Osteocyte (in vitro differentiated cells): ENCODE data around the gene PBX2. TPM values are rescaled to one million over a fixed set of nuclear protein-coding genes. Genes with fewer than 3 reads are reported as not detected.

ENCODE experiments used
- DNase-seq: peaks from one replicate; pipeline ENCODE4 v3.0.0; 2021; ENCODE audit warnings: mixed read lengths; ENCODE audit not compliant: unreplicated experiment; ENCODE audit errors: extremely low spot score
- H3K27ac Mint-ChIP-seq: one replicate; pipeline ENCODE4 v1.8.0; 2021; ENCODE audit warnings: mild to moderate bottlenecking, mixed read lengths; ENCODE audit not compliant: unreplicated experiment
- H3K27me3 Mint-ChIP-seq: one replicate; pipeline ENCODE4 v1.8.0; 2021; ENCODE audit warnings: mixed read lengths; ENCODE audit not compliant: unreplicated experiment
- H3K36me3 Mint-ChIP-seq: one replicate; pipeline ENCODE4 v1.8.0; 2021; ENCODE audit warnings: mixed read lengths; ENCODE audit not compliant: unreplicated experiment
- H3K4me1 Mint-ChIP-seq: one replicate; pipeline ENCODE4 v1.8.0; 2021; ENCODE audit warnings: mixed read lengths; ENCODE audit not compliant: unreplicated experiment
- H3K4me3 Mint-ChIP-seq: one replicate; pipeline ENCODE4 v1.8.0; 2021; ENCODE audit warnings: mild to moderate bottlenecking, moderate library complexity, mixed read lengths; ENCODE audit not compliant: unreplicated experiment
- H3K9me3 Mint-ChIP-seq: one replicate; pipeline ENCODE4 v1.8.0; 2021; ENCODE audit warnings: mixed read lengths; ENCODE audit not compliant: unreplicated experiment
- long read RNA-seq: library from polyadenylated mRNA; unstranded; transcript quantifications from one replicate; pipeline ENCODE4 v2.0.0, GENCODE V29; 2021
- total RNA-seq: library from RNA; stranded (reverse); gene quantifications from 2 replicates; pipeline ENCODE4 v1.2.1, GENCODE V29; 2021
- TF ChIP-seq, protein P1 (sequence below): fragments of 200-600 bp; sonication (generic); IDR thresholded peaks from 2 replicates; pipeline ENCODE4 v1.5.0; 2021; ENCODE audit warnings: antibody characterized with exemption, mild to moderate bottlenecking, moderate library complexity

PBX2 gene, protein sequence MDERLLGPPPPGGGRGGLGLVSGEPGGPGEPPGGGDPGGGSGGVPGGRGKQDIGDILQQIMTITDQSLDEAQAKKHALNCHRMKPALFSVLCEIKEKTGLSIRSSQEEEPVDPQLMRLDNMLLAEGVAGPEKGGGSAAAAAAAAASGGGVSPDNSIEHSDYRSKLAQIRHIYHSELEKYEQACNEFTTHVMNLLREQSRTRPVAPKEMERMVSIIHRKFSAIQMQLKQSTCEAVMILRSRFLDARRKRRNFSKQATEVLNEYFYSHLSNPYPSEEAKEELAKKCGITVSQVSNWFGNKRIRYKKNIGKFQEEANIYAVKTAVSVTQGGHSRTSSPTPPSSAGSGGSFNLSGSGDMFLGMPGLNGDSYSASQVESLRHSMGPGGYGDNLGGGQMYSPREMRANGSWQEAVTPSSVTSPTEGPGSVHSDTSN
- 71.4 and 77.1 TPM in 2 replicates for total RNA-seq
- long read RNA-seq = 0 reads

- Mint-ChIP-seq H3K9me3 (no peaks in the 10 kb centered on the region), H3K4me3 (peak within 1 kb of the TSS; percentile 91), H3K27me3 (no peaks in the 10 kb centered on the region), H3K36me3 (peaks cover 19% of the 10 kb centered on the region), H3K27ac (peak within 1 kb of the TSS; percentile 95), H3K4me1 (peaks cover 64% of the 10 kb centered on the region)
- TF ChIP-seq, protein P1, sequence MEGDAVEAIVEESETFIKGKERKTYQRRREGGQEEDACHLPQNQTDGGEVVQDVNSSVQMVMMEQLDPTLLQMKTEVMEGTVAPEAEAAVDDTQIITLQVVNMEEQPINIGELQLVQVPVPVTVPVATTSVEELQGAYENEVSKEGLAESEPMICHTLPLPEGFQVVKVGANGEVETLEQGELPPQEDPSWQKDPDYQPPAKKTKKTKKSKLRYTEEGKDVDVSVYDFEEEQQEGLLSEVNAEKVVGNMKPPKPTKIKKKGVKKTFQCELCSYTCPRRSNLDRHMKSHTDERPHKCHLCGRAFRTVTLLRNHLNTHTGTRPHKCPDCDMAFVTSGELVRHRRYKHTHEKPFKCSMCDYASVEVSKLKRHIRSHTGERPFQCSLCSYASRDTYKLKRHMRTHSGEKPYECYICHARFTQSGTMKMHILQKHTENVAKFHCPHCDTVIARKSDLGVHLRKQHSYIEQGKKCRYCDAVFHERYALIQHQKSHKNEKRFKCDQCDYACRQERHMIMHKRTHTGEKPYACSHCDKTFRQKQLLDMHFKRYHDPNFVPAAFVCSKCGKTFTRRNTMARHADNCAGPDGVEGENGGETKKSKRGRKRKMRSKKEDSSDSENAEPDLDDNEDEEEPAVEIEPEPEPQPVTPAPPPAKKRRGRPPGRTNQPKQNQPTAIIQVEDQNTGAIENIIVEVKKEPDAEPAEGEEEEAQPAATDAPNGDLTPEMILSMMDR = no peak
- DNase-seq = no peak
Measured at GRCh38 chr6:32190054-32190851, at the start of gene PBX2. TSS of gene PBX2 (minus strand) at chr6:32190202. CDS start at chr6:32189915, 287 bp downstream.

DNA sequence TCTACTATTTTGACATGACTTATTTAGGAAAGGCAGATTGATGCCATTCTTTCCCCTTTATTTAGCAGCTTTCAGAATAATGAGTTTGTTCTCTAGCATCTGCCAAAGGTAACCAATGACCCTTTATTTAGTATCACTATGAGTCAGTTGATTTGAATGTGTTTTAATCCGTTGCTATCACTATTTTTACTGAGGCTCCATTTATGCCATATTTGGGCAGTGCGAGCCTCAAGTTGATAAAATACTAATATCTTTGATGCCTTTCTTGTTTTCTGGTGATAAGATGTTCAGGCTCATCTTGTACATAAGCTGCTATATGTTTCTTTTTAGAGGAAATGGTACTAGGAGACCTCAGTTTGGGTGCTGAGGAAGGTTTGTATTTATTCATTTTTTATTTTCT lies 49.5 kb upstream of the PBX2 start:
- Mint-ChIP-seq H3K4me1 (no peaks in the 10 kb centered on the region), H3K27ac (no peak overlapping the region), H3K27me3 (peaks cover 28% of the 10 kb centered on the region), H3K36me3 (no peaks in the 10 kb centered on the region), H3K4me3 (no peak overlapping the region), H3K9me3 (no peaks in the 10 kb centered on the region)
- TF ChIP-seq, protein P1 = no peak
- DNase-seq = no peak

DNA sequence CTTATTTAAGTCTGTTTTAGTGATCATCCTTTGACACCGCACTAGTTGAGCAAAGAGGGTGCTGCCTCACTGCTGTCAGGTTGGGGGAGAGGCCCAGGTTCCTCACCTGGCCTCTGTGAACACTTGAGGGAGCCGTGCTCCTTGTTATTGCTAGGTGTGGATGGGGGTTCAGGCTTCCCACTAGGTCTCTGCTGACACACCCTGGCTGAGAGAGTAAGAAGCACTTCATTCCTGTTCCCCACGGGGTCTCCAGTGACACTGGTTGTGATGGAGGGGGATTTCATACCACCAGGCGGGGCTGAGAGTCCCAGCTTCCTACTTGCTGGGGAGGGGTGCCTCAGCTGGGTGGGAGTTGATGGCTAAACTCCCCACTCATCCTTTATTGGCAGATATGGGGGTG lies 44.9 kb upstream of the PBX2 start:
- no peak overlapping the region for H3K27ac Mint-ChIP-seq

DNA sequence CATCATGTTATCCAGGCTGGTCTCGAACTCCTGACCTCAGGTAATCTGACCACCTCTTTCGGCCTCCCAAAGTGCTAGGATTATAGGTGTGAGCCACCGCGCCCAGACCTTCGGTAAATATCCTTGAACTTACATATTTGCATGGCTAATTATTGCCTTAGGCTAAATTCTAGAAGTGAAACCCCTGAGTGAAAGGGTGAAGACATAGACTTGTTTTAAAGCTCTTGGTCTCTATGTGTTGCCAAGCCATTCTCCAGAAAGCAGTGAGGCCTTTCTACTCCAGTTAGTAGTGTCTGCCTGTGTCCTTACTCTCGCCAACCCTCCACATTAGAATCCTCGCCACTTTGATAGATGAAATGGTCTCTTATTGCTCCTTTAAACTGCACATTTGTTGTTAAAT lies 36.4 kb upstream of the PBX2 start:
- Mint-ChIP-seq H3K4me3 (no peak overlapping the region), H3K36me3 (no peaks in the 10 kb centered on the region), H3K27me3 (peaks cover 6% of the 10 kb centered on the region), H3K9me3 (no peaks in the 10 kb centered on the region), H3K27ac (no peak overlapping the region), H3K4me1 (no peaks in the 10 kb centered on the region)
- DNase-seq = no peak
- TF ChIP-seq, protein P1 = no peak

More for the DNA sequence above, 44.9 kb upstream of the PBX2 start:
- Mint-ChIP-seq H3K4me1 (no peaks in the 10 kb centered on the region), H3K36me3 (no peaks in the 10 kb centered on the region), H3K4me3 (no peak overlapping the region), H3K27me3 (peaks cover 13% of the 10 kb centered on the region), H3K9me3 (no peaks in the 10 kb centered on the region)
- TF ChIP-seq, protein P1 = no peak
- no peak for DNase-seq

DNA sequence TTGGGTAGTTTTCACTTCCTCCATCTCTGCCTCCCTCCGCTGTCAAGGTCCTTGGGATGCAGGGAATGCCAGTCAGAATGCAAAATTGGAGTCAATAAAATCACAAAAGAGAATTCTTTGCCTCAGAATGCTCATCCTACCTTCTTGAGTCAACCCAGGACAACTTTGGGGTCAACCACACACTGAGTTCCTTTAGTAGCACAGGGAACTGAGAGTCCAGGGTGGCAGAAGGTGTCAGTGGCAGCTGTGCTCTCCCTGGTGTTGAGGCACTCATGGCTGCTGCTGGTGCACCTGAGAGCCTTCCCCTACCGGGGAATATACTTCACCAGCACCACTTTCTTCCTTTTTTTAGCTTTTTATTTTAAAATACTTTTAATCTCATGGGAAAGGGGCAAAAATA lies 34.7 kb upstream of the PBX2 start:
- no peak for DNase-seq
- H3K36me3 Mint-ChIP-seq = no peaks in the 10 kb centered on the region
- H3K9me3 Mint-ChIP-seq = no peaks in the 10 kb centered on the region
- H3K4me3 Mint-ChIP-seq = no peak overlapping the region
- no peaks in the 10 kb centered on the region for H3K4me1 Mint-ChIP-seq
- H3K27ac Mint-ChIP-seq = no peak overlapping the region
- TF ChIP-seq, protein P1 = no peak
- H3K27me3 Mint-ChIP-seq = peaks cover 7% of the 10 kb centered on the region
